Heart left ventricle (tissue), 13 donors: ENCODE results near the gene URB2.

Experiments used
- CTCF ChIP-seq, 12 donors: fragments of 200-600 bp; sonication (generic) in 4 of 12; IDR thresholded peaks; one replicate each; pipeline versions ENCODE4 v1.5.0 to v1.8.0; 2018 to 2022; ENCODE audit warnings: antibody characterized with exemption in 12 of 12, mild to moderate bottlenecking in 5 of 12
- POLR2A ChIP-seq, 2 donors: fragments of 450-650 bp; IDR thresholded peaks; one replicate each; pipeline ENCODE4 v1.6.1; 2017; ENCODE audit warnings: antibody characterized with exemption in 2 of 2, mild to moderate bottlenecking in 2 of 2, moderate library complexity in 2 of 2
- donor health status: ischemic (EF 13 %, LVEDD 7.1; RV severe dilation, severe dysfunction).
- donor health status: DM: no; HTN: yes; CAD: no.
- donor health status: DM: no; HTN: no; CAD: no.
- donor health status: ischemic (EF 25% LVEDD 6.9; RV normal size, moderate dysfunction).
- donor health status: ischemic (EF 25% LVEDD 5.7; RV mildly dilated, moderate dysfunction).
- donor health status: ischemic (EF 35%, LVEDD 5.7; RV mildly dilated, moderate dysfunction).
- donor health status: nonischemic (EF 11% LVEDD 7.7; RV severe dilation, severe dysfunction).
- donor health status: DM: yes; HTN: yes; CAD: no.
- donor health status: PGD.
- donor health status: ischemic (EF 29% LVEDD 5.4; RV normal size, mild dysfunction).
- donor health status: nonischemic (EF 23%, LVEDD 6.1; RV moderate dilation, normal function).

GRCh38 chr1:229603371-229604005, 22.6 kb upstream of the URB2 start:
- TF ChIP-seq CTCF (IDR thresholded peaks at IDR 0.05) = no peak
- no peak for TF ChIP-seq POLR2A (IDR thresholded peaks at IDR 0.05)
